ENCODE data around the gene TTLL4.

DNA sequence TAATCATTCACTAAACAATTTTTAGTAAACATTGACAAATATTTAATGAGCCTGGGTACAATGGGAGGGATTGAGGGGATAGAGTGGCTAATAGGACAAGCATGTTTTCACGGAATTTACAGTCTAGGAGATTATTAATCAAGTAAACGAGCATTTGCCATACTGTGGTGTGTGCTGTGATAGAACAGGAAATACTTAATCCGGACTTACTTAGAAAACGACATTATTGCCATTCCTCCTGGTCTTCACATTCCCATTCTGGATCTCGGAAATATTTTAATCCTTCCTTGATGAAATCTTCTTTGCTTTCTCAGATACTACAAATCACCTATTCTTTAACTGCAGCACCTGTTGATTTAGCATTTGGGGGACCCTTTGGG is 905 bp downstream of the TTLL4 start:
- TF ChIP-seq, protein P1, sequence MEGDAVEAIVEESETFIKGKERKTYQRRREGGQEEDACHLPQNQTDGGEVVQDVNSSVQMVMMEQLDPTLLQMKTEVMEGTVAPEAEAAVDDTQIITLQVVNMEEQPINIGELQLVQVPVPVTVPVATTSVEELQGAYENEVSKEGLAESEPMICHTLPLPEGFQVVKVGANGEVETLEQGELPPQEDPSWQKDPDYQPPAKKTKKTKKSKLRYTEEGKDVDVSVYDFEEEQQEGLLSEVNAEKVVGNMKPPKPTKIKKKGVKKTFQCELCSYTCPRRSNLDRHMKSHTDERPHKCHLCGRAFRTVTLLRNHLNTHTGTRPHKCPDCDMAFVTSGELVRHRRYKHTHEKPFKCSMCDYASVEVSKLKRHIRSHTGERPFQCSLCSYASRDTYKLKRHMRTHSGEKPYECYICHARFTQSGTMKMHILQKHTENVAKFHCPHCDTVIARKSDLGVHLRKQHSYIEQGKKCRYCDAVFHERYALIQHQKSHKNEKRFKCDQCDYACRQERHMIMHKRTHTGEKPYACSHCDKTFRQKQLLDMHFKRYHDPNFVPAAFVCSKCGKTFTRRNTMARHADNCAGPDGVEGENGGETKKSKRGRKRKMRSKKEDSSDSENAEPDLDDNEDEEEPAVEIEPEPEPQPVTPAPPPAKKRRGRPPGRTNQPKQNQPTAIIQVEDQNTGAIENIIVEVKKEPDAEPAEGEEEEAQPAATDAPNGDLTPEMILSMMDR (IDR thresholded peaks at IDR 0.05; ENCODE audit: low read depth, low read length): no peak
- TF ChIP-seq POLR2A (IDR thresholded peaks at IDR 0.05; ENCODE audit: extremely low read depth, insufficient read length) (no peak), MYC (IDR thresholded peaks at IDR 0.05; ENCODE audit: low read depth, low read length) (no peak)

Measured in NB4 (cell line).